B cell (primary cell): ENCODE data around the gene PARVA.

Source experiments
- CTCF ChIP-seq: fragments of 200-600 bp; IDR thresholded peaks from one replicate; pipeline ENCODE4 v1.8.0; 2022; ENCODE audit warnings: antibody characterized with exemption, mild to moderate bottlenecking
- EZH2 ChIP-seq: IDR thresholded peaks from 2 replicates; pipeline ENCODE4 v1.6.1; 2012; ENCODE audit warnings: borderline replicate concordance, low read depth, mild to moderate bottlenecking, moderate library complexity, low read length; ENCODE audit not compliant: insufficient read depth, poor library complexity, severe bottlenecking

DNA sequence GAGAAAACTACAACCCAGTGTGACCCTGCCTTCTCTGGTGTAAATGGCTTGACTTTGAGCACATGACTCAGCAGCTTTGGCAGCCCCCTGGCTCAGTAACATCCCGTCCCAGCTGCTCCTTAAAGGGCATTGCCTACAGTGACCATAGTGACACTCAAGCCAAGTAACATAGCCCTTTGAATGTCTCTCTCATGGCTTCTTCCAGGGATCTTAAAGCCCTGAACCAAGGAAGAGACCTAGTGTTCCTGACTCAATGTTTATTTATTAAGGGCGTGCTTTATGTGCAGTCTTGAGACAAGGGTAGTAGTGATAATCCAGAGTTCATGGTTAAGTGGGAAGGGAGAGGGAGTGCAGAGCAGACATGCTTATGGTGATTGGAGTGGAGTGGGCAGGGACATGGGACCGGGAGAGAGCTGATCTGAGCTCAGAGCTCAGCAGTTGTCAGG lies 125.7 kb downstream of the PARVA start:
- no peak for TF ChIP-seq CTCF
- TF ChIP-seq EZH2: no peak
